ENCODE measurements around the gene KCNQ4.
A peak's percentile ranks its signal among the peaks of the same experiment; 100 is the strongest.

Gene KCNQ4

GRCh38 chr1:40756523-40756922 is 27.1 kb upstream of the KCNQ4 start:
- no peak for DNase-seq

GRCh38 chr1:40757084-40757483 is 26.5 kb upstream of the KCNQ4 start:
- no peak for DNase-seq

GRCh38 chr1:40758004-40758403 is 25.6 kb upstream of the KCNQ4 start:
- no peak for DNase-seq

GRCh38 chr1:40758578-40759343 is 24.8 kb upstream of the KCNQ4 start:
- no peak for DNase-seq

GRCh38 chr1:40760984-40761383 is 22.6 kb upstream of the KCNQ4 start:
- DNase-seq: no peak

GRCh38 chr1:40762144-40762923 is 21.3 kb upstream of the KCNQ4 start:
- no peak for DNase-seq

- DNase-seq: no peak
These were observed 19.6 kb upstream of the KCNQ4 start for GRCh38 chr1:40763742-40764532.

- no peak for DNase-seq
These were observed 18.6 kb upstream of the KCNQ4 start for GRCh38 chr1:40764981-40765380.

- no peak for DNase-seq
These were observed 17.6 kb upstream of the KCNQ4 start for GRCh38 chr1:40766017-40766416.

GRCh38 chr1:40766560-40766959 is 17.0 kb upstream of the KCNQ4 start:
- DNase-seq: no peak

- DNase-seq: no peak
These were observed 15.2 kb upstream of the KCNQ4 start for GRCh38 chr1:40768146-40768990.

GRCh38 chr1:40769815-40770214 is 13.8 kb upstream of the KCNQ4 start:
- no peak for DNase-seq

GRCh38 chr1:40770296-40771070 is 13.1 kb upstream of the KCNQ4 start:
- no peak for DNase-seq

GRCh38 chr1:40772146-40772955 is 11.2 kb upstream of the KCNQ4 start:
- DNase-seq: no peak

GRCh38 chr1:40773748-40774265 is 9.8 kb upstream of the KCNQ4 start:
- DNase-seq: no peak

GRCh38 chr1:40774266-40774998 is 9.2 kb upstream of the KCNQ4 start:
- DNase-seq: peak in 1 of 2 donors; percentile 37

- DNase-seq: no peak
These were observed 7.1 kb upstream of the KCNQ4 start for GRCh38 chr1:40776236-40777072.

GRCh38 chr1:40777224-40777970 is 6.2 kb upstream of the KCNQ4 start:
- no peak for DNase-seq
